ENCODE data around the gene USP46.

USP46 gene

DNA sequence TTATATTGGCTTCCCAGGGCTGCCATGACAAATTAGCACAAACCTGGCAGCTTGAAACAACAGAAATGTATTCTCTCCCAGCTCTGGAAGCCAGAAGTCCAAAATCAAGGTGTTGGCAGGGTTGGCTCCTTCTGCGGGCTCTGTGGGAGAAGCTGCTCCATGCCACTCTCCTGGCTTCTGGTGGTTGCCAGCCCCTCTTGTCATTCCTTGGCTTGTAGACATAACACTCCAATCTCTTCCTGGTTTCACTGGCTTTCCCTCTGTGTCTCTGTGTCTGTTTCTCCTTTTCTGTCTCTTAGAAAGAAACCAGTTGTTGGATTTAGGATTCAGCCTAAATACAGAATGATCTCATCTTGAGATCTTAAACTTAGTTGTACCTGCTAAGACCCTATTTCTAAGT lies 85.5 kb downstream of the USP46 start:
- DNase-seq (ENCODE audit: low spot score) = no peak

DNA sequence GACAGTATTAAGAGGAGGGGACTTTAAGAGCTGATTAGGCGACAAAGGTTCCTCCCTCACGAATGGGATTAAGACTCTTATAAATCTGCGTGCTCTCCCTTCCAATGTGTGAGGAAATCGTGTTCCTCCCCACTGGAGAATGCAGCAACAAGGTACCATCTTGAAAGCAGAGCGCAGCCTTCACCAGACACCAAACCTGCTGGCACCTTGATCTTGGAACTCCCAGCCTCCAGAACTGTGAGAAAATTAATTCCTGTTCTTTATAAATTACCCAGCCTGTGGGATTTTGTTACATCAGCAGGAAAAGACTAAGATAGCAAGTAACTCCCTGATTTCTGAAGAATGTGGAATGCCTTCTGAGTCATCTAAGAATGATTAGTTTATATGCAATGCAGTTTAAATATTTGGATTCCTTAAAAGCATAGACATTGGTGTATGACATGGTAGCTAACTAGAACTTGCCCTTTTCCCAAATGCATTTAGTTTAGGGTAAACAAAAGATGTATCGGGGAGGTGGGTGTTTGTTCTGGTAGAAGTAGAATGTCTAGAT lies 86.1 kb downstream of the USP46 start:
- DNase-seq (ENCODE audit: low spot score) = no peak

DNA sequence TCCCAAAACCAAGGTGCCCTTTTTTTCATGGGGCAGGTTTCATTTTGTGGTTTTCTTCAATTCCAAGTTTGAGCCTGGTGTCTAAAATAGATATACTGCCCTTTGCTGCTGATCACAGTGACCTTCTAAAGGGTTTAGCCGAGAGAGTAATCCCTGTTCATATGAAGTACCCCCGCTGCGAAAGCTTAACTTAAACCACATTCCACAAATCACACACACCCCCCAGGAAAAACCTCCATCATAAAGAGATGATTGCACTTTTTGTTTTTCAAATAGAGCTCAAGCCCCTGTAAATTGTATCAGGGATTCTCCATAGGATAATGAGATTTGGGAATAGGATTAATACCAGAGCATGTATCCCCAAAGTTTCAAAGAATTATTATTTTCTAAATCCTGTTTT lies 90.8 kb downstream of the USP46 start:
- DNase-seq (ENCODE audit: low spot score) = no peak

DNA sequence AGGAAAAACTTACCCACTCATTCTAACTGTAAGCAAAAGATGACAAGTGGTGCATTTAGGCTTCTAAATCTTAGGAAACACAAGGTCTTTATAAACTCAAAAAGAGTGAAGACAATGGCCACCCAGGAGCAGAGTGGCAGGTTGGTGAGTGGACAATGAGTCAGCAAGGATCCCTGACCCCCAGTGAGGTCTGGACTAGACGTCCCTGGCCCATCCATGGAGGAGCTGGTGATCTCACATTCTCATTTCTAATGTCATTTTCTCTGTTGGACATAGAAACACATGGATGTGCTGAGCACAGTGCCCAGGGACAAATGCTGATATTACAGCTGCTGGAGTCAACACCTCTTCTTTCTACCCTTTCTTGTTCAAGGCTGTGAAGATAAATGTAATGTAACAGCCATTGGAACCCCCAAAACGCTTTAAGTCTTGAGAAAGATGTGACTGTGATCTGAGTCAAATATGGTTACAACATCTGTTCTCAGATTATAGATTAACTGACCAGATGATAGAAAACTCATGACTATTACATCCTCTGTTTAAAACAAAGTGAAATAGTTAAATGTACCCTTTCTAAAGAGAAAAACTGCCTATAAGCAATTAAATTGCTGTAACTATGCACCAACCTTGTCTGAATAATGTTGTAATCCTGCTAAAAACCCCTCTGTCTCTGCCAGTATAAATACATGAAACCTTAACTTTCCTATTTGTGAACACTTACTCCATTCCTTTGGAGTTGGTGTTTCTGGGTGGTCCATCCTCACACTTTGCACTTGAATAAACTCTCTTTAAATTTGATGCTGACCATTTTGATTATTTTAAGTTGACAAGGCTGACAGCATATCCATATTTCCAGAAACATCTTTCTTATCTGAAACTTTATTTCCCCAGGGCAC lies 92.7 kb downstream of the USP46 start:
- DNase-seq (ENCODE audit: low spot score) = no peak

DNA sequence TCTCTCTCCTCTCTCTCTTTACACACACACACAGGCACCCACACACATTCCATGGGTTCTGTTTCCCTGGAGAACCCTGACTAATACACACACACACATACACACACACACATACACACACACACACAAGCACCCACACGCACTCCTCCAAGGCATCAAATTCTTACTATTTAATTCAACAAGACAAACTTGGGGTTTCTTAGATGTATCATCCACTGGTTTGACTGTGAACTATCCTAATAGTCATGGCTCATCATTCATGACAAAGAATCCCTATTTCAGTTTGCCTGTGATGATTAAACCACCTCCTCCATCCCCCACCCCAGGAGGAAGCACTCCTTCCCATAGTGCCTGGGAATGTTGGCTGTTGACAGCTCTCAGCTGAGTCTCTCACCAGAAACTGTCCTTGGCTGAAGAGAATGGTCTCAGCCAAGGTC lies 98.2 kb downstream of the USP46 start:
- DNase-seq (ENCODE audit: low spot score) = no peak

DNA sequence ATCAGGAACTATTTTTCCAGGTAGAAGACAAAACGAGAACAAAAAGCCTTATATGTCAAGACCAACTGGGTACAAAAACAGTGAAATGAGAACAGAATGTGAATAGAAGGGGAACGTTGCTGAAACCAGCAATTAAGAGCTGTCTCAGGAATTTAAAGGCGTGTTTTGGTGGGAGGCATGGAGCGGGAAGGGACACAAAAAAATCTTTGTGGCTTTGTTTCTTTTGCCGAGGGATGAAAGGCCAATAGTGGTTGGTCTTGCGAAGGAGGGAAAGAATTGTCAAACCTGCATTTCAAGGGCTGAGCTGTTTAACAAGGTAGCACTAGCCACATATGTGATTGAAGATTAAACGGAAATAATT lies 103.8 kb downstream of the USP46 start:
- DNase-seq (ENCODE audit: low spot score) = no peak

DNA sequence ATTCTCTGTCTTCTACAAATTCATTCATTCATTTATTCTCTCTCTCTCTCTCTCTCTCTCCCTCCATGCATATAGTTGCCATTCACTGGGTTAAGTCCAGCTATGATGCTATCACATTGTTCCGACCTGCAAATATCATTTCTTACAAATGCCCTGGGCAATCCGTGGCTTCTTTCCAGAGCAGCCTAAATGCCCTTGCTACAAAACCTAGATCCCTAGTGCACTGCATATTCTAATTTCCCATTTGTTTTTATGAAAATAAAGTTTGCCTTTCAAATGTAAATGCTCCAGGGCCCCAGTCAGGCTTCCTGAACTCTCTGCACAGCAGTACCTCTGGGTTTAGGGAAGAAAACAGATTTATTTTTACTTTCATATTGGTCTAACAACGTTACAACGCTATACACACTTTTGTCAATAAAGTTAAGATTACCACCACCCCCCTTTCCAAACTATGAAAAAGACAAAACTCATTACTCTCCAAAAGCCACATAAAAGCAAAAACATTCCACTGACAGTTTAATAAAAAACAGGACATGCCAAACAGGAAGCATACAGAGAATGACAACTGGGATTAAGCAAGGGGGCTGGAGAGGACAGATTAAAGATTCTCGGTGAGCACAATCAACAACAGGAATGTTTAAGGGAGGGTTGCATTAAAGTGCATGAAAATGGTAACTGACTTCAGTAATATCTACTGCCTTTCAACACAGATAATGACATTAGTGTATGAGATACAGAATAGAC lies 104.3 kb downstream of the USP46 start:
- DNase-seq (ENCODE audit: low spot score) = no peak

DNA sequence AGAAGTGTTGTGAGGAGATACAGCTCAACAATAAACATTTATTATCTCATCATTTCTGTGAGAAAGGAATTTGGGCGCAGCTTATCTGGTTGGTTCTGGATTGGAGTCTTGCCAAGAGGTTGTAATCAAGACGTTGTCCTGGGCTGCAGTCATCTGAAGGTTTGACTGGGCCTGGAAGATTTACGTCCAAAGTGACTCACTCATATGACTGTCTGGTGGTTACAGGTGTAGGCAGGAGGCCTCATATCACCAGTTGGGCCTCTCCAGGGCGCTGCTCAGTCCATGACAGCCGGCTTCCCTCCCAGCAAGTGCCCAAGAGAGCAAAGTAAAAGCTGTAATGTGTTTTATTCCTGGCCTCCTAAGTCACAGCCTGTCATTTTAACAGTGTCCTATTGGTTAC lies 106.3 kb downstream of the USP46 start:
- DNase-seq (ENCODE audit: low spot score) = no peak

DNA sequence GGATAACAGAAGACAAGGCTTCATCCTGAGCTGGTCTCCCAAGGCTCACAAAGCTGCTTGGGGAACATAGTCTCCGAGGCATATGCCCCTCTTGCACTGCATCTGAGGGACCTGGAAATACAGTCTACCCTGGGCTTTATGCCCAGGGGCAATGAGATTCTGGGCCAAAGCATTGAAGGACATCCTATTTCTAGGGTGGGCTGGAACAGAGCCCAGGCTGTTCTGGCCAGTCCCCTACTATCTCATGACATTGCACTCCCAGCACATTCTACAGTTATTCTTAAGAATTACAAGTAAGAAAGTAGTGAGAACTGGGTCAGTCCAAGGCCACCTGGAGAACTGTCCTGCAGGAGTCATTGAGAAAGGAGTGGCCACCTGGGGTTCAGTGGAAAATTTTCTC lies 107.6 kb downstream of the USP46 start:
- no peak for DNase-seq (ENCODE audit: low spot score)

DNA sequence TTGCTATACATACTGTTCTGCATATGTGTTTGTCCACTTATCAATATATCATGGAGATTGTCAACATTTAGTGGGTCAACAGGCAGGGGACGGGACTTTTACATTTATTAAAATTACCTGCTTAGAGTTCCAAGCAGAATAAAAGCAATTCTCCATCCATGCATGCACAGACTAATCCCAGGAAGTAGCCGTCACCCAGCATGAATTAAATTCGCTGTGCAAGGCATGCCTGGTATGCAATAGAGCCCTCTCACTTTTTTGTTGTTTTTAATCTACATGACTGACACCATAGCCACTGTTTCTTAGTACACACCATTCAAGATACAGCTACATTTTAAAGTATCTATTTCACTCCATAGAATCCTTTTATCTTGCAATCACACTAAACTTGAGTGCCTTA lies 108.9 kb downstream of the USP46 start:
- DNase-seq (ENCODE audit: low spot score) = no peak

DNA sequence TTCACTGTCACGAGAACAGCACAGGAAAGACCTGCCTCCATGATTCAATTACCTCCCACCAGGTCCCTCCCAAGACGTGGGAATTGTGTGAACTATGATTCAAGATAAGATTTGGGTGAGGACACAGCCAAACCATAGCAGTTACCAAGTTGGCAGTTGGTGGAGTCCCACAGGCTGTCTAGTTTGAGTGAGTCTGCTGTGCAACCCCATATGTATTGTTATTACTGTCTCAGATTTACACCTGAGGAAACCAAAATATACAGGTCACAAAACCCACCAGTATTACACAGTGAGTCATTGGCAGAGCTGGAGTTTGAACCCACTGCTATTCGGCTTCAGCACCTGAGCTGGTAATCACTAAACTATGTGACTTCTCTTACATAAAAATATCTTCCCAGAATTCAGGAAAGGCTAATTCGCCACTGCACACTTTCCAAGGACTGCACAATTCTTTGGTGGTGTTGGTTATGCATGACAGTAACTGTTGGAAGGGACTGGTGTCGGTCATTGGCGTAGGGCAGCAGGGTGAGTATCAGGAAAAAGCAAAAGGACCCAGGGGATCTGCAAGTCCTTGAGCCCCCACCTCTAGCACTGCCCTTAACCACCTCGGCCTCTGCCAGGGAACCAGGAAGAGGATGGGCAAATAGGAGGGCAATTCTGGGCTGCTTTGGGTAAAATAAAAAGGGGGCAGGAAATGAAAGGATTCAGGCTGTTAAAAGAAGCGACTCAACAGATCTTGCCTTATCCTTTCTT lies 110.1 kb downstream of the USP46 start:
- DNase-seq (ENCODE audit: low spot score) = no peak

DNA sequence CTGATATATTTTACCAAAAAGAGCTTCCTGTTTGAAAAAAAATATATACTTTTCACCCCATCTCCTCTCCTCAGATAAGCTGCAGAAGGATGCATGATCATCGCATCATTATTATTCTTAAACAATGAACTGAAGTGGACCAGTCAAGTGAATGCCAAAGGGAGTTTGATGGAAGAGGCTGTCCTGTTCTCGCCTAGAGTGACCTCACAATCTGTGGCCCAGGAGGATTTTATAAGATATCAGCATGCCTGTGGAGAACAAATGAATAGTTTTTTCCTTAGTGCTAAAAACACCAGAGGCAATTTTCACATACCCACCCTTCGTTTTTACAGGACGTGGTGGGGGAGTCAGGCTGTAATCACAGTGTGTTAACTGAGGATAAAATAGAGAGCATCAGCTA lies 112.7 kb downstream of the USP46 start:
- no peak for DNase-seq (ENCODE audit: low spot score)

DNA sequence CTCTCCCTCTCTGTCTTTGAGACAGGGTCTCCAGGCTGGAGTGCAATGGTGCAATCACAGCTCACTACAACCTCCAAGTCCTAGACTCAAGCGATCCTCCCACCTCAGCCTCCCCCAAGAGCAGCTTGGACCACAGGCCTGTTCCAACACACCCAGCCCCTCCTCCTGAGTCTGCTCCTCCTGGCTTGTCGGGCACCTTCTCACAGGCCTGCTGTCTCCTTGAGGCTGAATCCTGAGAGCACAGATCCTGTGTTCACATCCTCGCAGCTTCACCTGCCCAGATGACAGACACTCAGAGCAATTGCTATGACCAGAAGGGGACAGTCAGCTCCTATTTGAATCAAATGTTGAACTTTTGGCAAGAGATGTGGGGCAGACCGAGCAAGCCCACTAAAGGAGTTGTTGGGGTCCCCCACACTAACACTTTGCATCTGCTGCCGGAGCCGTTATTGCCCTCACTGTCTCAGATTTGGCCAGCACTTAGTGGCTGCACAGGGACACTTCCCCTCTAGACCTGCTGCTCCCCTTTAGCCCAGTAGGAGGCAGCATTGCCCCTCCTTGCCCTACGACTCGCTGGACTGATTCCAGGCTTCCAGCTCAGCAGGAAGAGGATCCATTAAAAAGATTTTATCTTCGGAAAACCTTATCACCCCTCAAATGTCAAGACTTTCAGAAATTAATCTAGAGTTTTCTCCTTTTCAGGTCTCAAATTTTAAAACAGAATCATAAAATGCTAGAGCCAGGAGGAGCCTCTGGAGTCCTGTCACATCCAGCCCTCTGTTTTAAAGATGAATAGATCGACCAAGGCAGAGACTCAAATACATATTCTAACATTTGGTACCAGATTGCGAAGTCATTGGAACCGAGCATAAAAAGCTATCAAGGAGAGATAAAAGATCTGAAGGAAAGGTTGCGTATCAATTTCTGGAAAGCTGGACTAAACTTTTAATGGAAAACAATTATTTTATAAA lies 113.7 kb downstream of the USP46 start:
- DNase-seq (ENCODE audit: low spot score) = peak; percentile 49
